Activated CD8-positive, alpha-beta memory T cell treated with anti-CD3 and anti-CD28 coated beads, Interleukin-2, amount 10 ng/mL, durations not matched to agents 7 days and 5 days (primary cell): ENCODE data around the gene EHMT1. TPM values are rescaled to one million over a fixed set of nuclear protein-coding genes. Genes with fewer than 3 reads are reported as not detected.

Experiments
- ATAC-seq: fragments of 150-1000 bp; cut with Tn5 transposase; one replicate; pipeline ENCODE4 v1.10.0; 2021; ENCODE audit warnings: moderate library complexity
- CTCF ChIA-PET: fragments of 350-600 bp; sonication (Branson Sonifier 250); formaldehyde crosslinking; loops from one replicate; lab custom pipeline; 2021; ENCODE audit warnings: antibody characterized with exemption; lab: Charles Lee
- DNase-seq: peaks from one replicate; pipeline ENCODE4 v3.0.0-alpha.2; 2020
- H3K27ac Mint-ChIP-seq: one replicate; pipeline ENCODE4 v1.8.0; 2021; ENCODE audit warnings: mild to moderate bottlenecking, mixed read lengths
- H3K27me3 Mint-ChIP-seq: one replicate; pipeline ENCODE4 v1.8.0; 2021; ENCODE audit warnings: mixed read lengths
- H3K36me3 Mint-ChIP-seq: one replicate; pipeline ENCODE4 v1.8.0; 2021; ENCODE audit warnings: mild to moderate bottlenecking, mixed read lengths
- H3K4me1 Mint-ChIP-seq: one replicate; pipeline ENCODE4 v1.8.0; 2021; ENCODE audit warnings: mixed read lengths
- H3K4me3 Mint-ChIP-seq: one replicate; pipeline ENCODE4 v1.8.0; 2021; ENCODE audit warnings: mild to moderate bottlenecking, moderate library complexity, mixed read lengths
- H3K9me3 Mint-ChIP-seq: one replicate; pipeline ENCODE4 v1.8.0; 2022; ENCODE audit warnings: low read depth, mixed read lengths
- total RNA-seq, 2 experiments: library from RNA; stranded (reverse); gene quantifications; one replicate each; pipeline ENCODE4 v1.2.3, GENCODE V29; 2021

Gene EHMT1
- total RNA-seq, 2 experiments from 2014 or later: 99.9 to 130 TPM

DNA sequence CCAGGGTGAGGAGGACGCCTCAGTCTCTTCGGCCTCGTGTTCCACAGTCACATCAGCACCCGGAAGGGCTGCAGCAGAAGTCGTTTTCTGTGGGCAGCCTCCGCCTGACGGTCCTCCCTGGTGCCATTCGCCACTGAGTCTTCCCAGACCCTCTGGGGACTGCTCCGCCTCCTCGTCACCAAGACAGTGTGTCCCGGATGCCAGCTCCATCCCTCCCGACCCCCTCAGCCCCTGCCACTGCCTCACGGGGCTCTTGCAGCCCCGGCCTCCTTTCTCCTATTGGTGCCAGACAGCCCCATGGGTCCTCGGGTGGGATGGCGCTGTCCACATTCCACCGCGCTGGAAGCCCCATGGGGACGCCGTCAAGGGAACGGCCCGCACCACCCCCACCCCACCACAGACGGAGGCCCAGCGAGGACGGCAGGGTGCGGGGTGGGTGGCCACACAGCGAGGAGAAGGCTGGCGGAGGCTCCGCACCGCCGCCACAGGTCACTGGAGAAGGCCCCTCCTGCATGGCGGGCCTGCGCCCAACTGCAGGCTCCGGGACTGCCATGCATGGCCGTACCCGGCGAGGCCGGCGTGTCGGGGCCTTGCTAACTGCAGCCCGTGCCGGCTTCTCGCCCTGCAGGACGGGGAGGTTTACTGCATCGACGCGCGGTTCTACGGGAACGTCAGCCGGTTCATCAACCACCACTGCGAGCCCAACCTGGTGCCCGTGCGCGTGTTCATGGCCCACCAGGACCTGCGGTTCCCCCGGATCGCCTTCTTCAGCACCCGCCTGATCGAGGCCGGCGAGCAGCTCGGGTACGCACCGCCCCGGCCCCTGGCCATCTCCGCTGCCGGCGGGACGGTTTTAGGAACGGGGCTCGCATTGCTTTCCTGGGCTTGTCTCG lies 215.2 kb downstream of the EHMT1 start:
- CTCF ChIA-PET: no interaction called here
- Mint-ChIP-seq H3K27me3 (no peaks in the 10 kb centered on the region), H3K4me1 (no peaks in the 10 kb centered on the region), H3K27ac (no peak overlapping the region), H3K9me3 (no peaks in the 10 kb centered on the region), H3K4me3 (no peak overlapping the region), H3K36me3 (peaks cover 16% of the 10 kb centered on the region)
- no peak for ATAC-seq
- no peak for DNase-seq

DNA sequence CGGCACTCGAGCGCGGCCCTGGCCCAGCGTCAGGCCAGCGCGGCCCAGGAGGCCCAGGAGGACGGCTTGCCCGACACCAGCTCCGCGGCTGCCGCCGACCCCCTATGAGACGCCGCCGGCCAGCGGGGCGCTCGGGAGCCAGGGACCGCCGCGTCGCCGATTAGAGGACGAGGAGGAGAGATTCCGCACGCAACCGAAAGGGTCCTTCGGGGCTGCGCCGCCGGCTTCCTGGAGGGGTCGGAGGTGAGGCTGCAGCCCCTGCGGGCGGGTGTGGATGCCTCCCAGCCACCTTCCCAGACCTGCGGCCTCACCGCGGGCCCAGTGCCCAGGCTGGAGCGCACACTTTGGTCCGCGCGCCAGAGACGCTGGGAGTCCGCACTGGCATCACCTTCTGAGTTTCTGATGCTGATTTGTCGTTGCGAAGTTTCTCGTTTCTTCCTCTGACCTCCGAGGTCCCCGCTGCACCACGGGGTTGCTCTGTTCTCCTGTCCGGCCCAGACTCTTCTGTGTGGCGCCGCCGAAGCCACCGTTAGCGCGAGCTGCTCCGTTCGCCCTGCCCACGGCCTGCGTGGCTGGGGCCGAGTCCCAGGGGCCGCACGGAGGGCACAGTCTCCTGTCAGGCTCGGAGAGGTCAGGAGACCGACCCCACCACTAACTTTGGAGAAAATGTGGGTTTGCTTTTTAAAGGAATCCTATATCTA lies 216.2 kb downstream of the EHMT1 start:
- ATAC-seq: no peak
- DNase-seq: no peak
- CTCF ChIA-PET: no interaction called here
- H3K27me3 Mint-ChIP-seq: no peaks in the 10 kb centered on the region
- H3K36me3 Mint-ChIP-seq: peaks cover 16% of the 10 kb centered on the region
- no peaks in the 10 kb centered on the region for H3K9me3 Mint-ChIP-seq
- no peaks in the 10 kb centered on the region for H3K4me1 Mint-ChIP-seq
- no peak overlapping the region for H3K27ac Mint-ChIP-seq
- no peak overlapping the region for H3K4me3 Mint-ChIP-seq

DNA sequence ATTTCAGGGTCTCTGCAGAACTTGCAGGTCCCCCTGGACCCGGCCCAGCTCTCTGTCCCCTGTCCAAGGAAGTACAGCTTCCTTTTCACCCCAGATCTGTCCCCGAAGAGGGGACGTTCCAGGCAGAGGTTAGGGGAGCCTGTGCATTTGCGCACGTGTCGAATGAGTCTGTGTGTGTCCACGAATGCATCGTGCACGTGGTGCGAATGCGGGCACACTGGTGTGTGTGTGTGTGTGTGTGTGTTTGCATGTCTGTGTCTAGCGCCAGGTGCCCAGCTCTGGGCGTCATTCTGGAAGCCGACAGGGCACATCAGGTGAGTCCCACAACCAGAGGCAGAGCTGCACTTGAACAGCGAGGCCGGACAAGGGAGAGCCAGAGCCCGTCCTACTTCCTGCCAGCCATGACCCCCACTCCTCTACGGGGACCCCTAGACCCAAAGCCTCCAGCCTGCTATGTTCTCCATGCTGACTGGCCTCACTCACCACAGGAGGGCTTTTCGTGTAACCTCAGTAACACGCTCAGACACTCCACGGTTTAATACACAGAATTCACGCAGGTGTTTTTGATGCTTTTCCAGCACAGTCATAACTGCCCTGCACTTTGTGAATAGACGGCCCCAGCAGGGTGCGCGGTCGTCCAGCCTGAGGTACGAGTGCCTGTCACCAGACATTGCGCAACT lies 217.5 kb downstream of the EHMT1 start:
- Mint-ChIP-seq H3K36me3 (peaks cover 16% of the 10 kb centered on the region), H3K27me3 (no peaks in the 10 kb centered on the region)
- no peak for ATAC-seq

DNA sequence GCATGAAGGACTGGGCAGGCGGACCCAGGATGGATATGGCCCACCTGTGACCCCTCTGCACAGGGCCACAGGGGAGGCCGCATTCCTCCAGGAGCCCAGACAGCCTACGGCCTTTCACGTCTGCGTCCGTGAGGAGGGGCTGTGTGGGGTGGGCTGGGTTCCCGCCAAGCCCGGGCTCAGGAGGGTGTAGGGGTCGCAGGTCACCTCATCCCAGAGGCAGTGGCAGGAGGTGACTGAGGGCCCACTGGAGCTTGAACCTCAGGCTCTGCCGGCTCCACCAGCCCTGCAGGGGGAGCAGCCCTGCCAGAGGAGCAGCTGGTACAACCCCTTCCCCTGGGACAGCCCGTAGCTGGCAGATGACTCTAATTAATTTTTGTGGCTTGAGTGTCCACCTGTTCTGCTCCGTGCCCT lies 218.0 kb downstream of the EHMT1 start:
- peaks cover 2% of the 10 kb centered on the region for H3K9me3 Mint-ChIP-seq
- peaks cover 16% of the 10 kb centered on the region for H3K36me3 Mint-ChIP-seq
- no peaks in the 10 kb centered on the region for H3K4me1 Mint-ChIP-seq
- no peak overlapping the region for H3K27ac Mint-ChIP-seq
- ATAC-seq (no peak), DNase-seq (no peak)
- no peaks in the 10 kb centered on the region for H3K27me3 Mint-ChIP-seq
- no peak overlapping the region for H3K4me3 Mint-ChIP-seq
- CTCF ChIA-PET: no interaction called here

More for the DNA sequence above, 217.5 kb downstream of the EHMT1 start:
- Mint-ChIP-seq H3K9me3 (peaks cover 2% of the 10 kb centered on the region), H3K4me3 (no peak overlapping the region), H3K4me1 (no peaks in the 10 kb centered on the region), H3K27ac (no peak overlapping the region)
- CTCF ChIA-PET: no interaction called here
- DNase-seq: no peak

DNA sequence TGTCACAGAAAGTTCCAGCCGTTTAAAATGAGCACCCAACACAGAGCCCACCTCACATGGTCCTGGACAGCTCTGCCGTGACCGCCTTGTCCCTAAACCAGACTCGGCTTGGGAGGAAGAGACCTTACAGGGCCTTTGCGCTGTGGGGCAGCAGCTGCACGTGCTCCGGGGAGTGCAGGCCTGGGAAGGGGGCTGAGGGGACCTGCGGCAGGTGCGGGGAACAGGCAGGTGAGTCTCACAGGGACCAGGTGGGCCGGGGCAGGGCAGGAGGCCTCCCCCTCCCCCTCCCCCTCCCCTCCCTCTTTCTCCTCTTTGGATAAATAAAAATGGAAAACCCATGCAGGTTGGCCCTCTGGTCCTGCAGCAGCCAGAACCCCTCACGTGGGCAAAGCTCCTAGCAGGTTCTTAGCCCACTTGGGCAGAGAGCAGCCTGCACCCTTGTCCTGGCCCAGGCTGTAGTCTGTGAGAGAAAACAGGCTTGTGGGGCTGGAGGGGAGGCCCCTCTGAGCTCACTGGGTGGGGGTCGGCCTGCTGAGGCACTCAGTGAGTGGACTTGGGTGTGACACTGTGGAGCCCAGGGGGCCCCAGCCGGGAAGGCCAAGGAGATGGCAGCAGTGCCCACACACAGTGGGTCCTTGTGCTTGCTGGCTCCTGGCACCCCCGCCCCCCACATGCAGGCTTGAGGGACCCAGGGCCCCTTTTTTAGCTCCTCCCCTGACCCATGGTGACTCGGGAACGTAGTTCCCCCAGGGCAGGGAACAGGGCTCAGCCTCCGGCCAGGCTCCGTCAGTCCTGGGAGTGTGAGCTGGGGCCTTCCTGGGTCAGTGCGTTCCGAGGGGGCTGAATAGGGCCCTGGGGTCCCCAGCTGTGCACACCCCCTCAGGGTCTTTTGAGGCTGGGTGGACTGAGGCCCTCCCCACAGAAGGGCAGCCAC lies 218.8 kb downstream of the EHMT1 start:
- CTCF ChIA-PET: no interaction called here

DNA sequence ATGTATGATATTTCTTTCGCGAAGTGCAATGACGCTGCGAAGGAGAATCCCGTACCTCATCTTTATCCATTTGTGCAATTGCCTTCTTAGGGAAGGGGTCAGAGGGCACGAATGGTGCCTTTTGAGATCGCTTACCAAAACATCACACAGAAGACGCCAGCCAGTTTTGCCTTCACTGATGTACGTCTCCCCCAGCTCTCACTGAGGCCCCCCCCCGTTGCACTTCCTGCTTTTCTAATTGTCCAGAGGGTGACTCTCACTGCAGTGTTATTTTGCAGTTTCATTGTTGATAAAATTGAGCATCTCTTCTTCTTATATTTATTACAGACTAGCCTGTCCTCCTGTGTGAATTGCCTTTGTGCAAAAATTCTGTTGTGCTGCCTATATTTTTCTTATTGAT lies 219.8 kb downstream of the EHMT1 start:
- CTCF ChIA-PET: no interaction called here
- DNase-seq: no peak
- Mint-ChIP-seq H3K27me3 (no peaks in the 10 kb centered on the region), H3K36me3 (peaks cover 12% of the 10 kb centered on the region), H3K9me3 (peaks cover 2% of the 10 kb centered on the region), H3K27ac (no peak overlapping the region), H3K4me3 (no peak overlapping the region), H3K4me1 (no peaks in the 10 kb centered on the region)
- no peak for ATAC-seq

More for the DNA sequence above, 218.8 kb downstream of the EHMT1 start:
- H3K9me3 Mint-ChIP-seq: peaks cover 2% of the 10 kb centered on the region
- H3K27me3 Mint-ChIP-seq: no peaks in the 10 kb centered on the region
- no peak for ATAC-seq
- no peak overlapping the region for H3K27ac Mint-ChIP-seq
- peak; percentile 33 for DNase-seq
- peaks cover 14% of the 10 kb centered on the region for H3K36me3 Mint-ChIP-seq
- no peak overlapping the region for H3K4me3 Mint-ChIP-seq
- no peaks in the 10 kb centered on the region for H3K4me1 Mint-ChIP-seq

DNA sequence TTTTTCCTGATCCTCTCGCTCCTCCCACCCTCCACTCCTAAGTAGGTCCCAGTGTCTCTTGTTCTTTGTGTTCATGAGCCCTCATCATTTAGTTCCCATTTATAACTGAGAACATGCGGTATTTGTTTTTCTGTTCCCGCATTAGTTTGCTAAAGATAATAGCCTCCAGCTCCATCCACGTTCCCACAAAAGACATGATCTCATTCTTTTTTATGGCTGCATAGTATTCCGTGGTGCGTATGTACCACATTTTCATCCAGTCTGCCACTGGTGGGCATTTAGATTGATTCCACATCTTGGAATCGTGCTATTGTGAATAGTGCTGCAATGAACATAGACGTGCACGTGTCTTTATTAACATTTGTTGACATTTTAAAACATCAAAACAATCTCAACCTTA lies 224.6 kb downstream of the EHMT1 start:
- H3K27me3 Mint-ChIP-seq: no peaks in the 10 kb centered on the region
- H3K9me3 Mint-ChIP-seq: peaks cover 2% of the 10 kb centered on the region
- H3K4me1 Mint-ChIP-seq: no peaks in the 10 kb centered on the region
- DNase-seq (no peak), ATAC-seq (no peak)
- CTCF ChIA-PET: no interaction called here
- no peak overlapping the region for H3K4me3 Mint-ChIP-seq
- peaks cover 4% of the 10 kb centered on the region for H3K36me3 Mint-ChIP-seq
- H3K27ac Mint-ChIP-seq: no peak overlapping the region

DNA sequence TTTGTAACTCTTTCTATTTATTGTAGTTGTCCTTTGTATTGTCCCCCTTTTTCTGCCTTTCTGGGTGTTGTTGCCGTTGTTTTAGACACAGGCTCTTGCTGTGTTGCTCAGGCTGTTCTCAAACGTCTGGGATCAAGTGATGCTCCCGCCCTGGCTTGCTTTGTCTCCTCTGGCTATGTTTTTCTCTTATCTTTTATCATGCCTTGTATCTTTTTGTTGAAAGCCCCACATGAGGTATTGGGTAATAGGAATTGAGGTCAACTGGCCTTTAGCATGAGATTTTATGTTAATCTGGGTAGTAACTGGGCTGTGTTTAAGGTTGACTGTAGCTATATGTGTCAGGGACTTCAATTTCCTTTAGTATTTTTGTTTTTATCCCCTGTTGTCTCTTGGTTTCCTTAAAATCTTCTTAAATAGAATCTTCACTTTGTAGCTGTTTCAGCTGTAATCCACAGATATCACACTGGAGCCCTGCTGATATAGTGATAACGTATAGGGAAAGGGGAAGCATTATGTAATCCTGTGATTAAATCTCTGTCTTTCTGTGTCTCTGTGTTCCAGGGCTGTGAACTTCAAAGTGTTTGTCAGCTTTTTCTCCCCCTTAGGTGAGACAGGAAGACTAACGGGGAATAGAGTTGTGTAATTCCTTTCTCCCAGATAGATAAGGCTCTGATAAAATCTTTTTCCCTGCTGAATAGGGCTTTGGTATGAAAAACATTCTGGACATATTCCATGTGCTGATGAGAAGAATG lies 232.9 kb downstream of the EHMT1 start:
- ATAC-seq: no peak
- Mint-ChIP-seq H3K9me3 (peaks cover 12% of the 10 kb centered on the region), H3K27ac (no peak overlapping the region), H3K4me1 (peaks cover 4% of the 10 kb centered on the region), H3K27me3 (no peaks in the 10 kb centered on the region), H3K4me3 (no peak overlapping the region), H3K36me3 (peaks cover 8% of the 10 kb centered on the region)
- CTCF ChIA-PET: no interaction called here
- no peak for DNase-seq

DNA sequence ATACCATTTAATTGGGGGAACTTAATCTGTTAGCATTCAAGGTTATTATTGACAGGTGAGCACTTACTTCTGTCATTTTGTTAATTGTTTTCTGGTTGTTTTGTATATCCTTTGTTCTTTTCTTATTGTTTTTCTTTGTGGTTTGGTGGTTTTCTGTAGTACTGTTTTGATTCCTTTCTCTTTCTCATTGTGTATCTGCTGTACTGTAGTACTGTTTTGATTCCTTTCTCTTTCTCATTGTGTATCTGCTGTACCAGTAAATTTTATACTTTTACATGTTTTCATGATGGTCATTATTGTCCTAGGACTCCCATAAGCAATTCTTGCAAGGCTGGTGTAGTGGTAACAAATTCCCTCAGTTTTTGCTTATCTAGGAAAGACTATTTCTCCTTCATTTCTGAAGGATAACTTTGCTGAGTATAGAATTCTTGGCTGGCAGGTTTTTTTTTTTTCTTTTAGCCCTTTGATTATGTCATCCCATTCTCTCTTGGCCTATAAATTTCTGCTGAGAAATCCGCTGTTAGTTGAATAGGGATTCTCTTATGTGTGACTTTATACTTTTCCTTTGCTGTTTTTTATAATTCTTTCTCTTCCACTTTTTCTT lies 234.7 kb downstream of the EHMT1 start:
- Mint-ChIP-seq H3K36me3 (peaks cover 8% of the 10 kb centered on the region), H3K4me3 (no peak overlapping the region), H3K27ac (no peak overlapping the region), H3K27me3 (no peaks in the 10 kb centered on the region), H3K9me3 (peaks cover 12% of the 10 kb centered on the region), H3K4me1 (peaks cover 4% of the 10 kb centered on the region)
- DNase-seq (no peak), ATAC-seq (no peak)
- CTCF ChIA-PET: no interaction called here

DNA sequence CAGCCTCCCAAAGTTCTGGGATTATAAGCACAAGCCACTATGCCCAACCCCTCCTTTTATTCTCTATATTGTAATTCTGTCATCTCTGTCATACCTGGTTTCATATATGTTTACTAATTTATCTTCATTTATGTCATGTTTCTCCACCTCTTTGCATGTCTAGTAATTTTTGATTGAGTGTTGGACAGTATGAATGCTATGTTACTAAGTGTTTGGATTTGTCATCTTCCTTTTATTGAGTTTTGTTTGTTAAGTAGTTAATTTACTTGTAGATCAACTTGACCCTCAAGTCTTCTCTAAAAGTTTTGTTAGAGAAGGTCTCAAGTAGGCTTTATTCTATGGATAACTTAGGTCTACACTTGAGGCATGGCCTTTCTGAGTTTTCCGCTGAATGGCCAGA lies 241.6 kb downstream of the EHMT1 start:
- Mint-ChIP-seq H3K27ac (no peak overlapping the region), H3K36me3 (peaks cover 8% of the 10 kb centered on the region), H3K4me1 (no peaks in the 10 kb centered on the region)

DNA sequence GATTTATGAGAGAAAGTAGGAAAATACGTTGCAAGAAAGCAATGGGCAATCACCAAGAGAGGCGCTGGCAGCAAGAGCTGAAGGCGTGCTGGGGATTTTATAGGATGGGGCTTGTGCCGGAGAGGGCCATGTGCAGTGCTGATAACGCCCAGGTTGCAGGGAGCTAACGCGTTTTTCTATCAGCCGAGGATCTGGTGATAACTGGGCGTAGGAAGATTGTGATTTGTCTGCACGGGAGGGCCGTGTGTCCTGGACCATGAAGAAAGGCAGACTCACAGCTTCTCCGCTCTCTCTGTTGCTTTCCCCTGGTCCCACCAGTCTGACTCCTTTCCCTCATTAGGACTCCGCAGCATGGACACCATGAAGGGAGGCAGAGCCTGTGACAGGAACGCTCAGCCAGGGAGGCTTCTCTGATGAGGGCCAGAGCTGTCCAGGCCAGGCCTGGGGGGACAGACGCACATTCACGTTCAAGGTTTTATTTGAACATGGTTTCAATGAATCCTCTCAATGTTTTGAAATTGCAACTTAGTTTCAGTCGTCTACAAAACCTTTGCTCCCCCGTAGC lies 246.9 kb downstream of the EHMT1 start:
- H3K9me3 Mint-ChIP-seq: peaks cover 2% of the 10 kb centered on the region
- peaks cover 1% of the 10 kb centered on the region for H3K36me3 Mint-ChIP-seq
- ATAC-seq (no peak), DNase-seq (no peak)
- H3K27ac Mint-ChIP-seq: no peak overlapping the region
- H3K27me3 Mint-ChIP-seq: no peaks in the 10 kb centered on the region
- CTCF ChIA-PET: no interaction called here
- H3K4me1 Mint-ChIP-seq: no peaks in the 10 kb centered on the region
- no peak overlapping the region for H3K4me3 Mint-ChIP-seq

More for the DNA sequence above, 241.6 kb downstream of the EHMT1 start:
- ATAC-seq (no peak), DNase-seq (no peak)
- Mint-ChIP-seq H3K9me3 (peaks cover 10% of the 10 kb centered on the region), H3K4me3 (no peak overlapping the region), H3K27me3 (no peaks in the 10 kb centered on the region)
- CTCF ChIA-PET: interaction anchor here (1.0 kb wide), 1 partner anchor 9 kb away, joined by 3 read pairs; no protein-coding TSS in a partner anchor
